Hepatocyte (in vitro differentiated cells): ENCODE measurements around the gene IL12RB2. TPM values are rescaled to one million over a fixed set of nuclear protein-coding genes. Genes with fewer than 3 reads are reported as not detected.

Source experiments
- polyA plus RNA-seq: library from polyadenylated mRNA; unstranded; fragments of >200 nt; fragmentation: Nextera tagmentation; extraction: Ambion mirVana; gene quantifications from 2 replicates; pipeline ENCODE4 v1.2.1, GENCODE V29; 2016
- small RNA-seq: library from RNA; depleted of rRNA; stranded (forward); fragments of <200 nt; gene quantifications from one replicate; pipeline ENCODE3, GENCODE V24; 2014
- total RNA-seq: library from RNA; depleted of rRNA; stranded (reverse); fragments of >200 nt; gene quantifications from 2 replicates; pipeline ENCODE4 v1.2.3, GENCODE V29; 2014

Gene IL12RB2
- total and polyA plus RNA-seq, 2 experiments from 2014 or later, result 0.47 TPM; not detected in 1

Small RNA genes within 50 kb of the gene (small RNA-seq; reads per million reads assigned to genes)
- gene RNU4ATAC4P (not detected), gene RNU6-387P (not detected)

Other genes starting within 250 kb of the IL12RB2 start
- not detected in 2 replicates for gene C1orf141, start 172.9 kb upstream of the IL12RB2 start, total RNA-seq
- gene C1orf141, start 172.9 kb upstream of the IL12RB2 start, polyA plus RNA-seq, result not detected in 2 replicates
- gene IL23R, start 141.4 kb upstream of the IL12RB2 start, total RNA-seq, result 0.20 and 0.96 TPM in 2 replicates
- gene IL23R, start 141.4 kb upstream of the IL12RB2 start, polyA plus RNA-seq, result 0.16 TPM in 1 of 2 replicates, not detected in the other
- gene SERBP1, start 122.5 kb downstream of the IL12RB2 start, total RNA-seq, result 178 and 194 TPM in 2 replicates
- gene SERBP1, start 122.5 kb downstream of the IL12RB2 start, polyA plus RNA-seq, result 102 and 104 TPM in 2 replicates